ENCODE results near the gene ABCB1. TPM values are rescaled to one million over a fixed set of nuclear protein-coding genes. Genes with fewer than 3 reads are reported as not detected.
A peak's percentile ranks its signal among the peaks of the same experiment; 100 is the strongest.

The ABCB1 gene
- total and polyA plus RNA-seq, 12 donors, result 1.3 to 7.1 (median 2.7) TPM

DNA sequence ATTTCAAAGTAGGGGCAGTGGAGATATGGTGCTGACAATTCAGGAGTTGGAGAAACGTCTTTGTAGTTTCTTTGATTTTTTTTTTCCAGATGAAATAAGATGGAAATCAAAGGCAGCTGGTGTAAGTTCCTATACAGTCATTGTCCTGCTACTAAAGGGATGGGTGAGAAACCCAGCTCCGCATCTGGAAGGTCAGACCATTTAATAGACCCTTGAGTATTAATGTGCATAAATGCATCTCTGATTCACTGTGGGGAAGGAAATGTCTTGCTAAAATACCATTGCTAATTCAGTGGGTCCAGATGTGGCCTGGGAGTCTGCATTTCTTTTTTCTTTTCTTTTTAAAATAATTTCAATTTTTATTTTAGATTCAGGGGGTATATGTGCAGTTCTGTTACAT, 140.7 kb downstream of the ABCB1 start:
- Histone ChIP-seq H3K4me1 (peaks cover 0 to 9% (median 0%) of the 10 kb centered on the region in 9 donors), H3K27ac (no peak overlapping the region), H3K36me3 (peaks cover 0 to 9% (median 0%) of the 10 kb centered on the region in 9 donors), H3K4me3 (no peak overlapping the region), H3K27me3 (no peaks in the 10 kb centered on the region), H3K9me3 (no peaks in the 10 kb centered on the region)
- TF ChIP-seq, protein P1, sequence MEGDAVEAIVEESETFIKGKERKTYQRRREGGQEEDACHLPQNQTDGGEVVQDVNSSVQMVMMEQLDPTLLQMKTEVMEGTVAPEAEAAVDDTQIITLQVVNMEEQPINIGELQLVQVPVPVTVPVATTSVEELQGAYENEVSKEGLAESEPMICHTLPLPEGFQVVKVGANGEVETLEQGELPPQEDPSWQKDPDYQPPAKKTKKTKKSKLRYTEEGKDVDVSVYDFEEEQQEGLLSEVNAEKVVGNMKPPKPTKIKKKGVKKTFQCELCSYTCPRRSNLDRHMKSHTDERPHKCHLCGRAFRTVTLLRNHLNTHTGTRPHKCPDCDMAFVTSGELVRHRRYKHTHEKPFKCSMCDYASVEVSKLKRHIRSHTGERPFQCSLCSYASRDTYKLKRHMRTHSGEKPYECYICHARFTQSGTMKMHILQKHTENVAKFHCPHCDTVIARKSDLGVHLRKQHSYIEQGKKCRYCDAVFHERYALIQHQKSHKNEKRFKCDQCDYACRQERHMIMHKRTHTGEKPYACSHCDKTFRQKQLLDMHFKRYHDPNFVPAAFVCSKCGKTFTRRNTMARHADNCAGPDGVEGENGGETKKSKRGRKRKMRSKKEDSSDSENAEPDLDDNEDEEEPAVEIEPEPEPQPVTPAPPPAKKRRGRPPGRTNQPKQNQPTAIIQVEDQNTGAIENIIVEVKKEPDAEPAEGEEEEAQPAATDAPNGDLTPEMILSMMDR (IDR thresholded peaks at IDR 0.05), result no peak
- DNase-seq, result no peak
- 73 to 85% methylated on average over 2 of the region's 2 CpGs for WGBS, 2 donors
- intact Hi-C loops (cut with DNase I), result no loop called here
- no peak for ATAC-seq

- DNase-seq (no peak), ATAC-seq (no peak)
- Histone ChIP-seq H3K27me3 (no peaks in the 10 kb centered on the region), H3K9me3 (no peaks in the 10 kb centered on the region), H3K4me3 (no peak overlapping the region), H3K4me1 (peaks cover 0 to 9% (median 0%) of the 10 kb centered on the region in 9 donors), H3K27ac (no peak overlapping the region), H3K36me3 (peaks cover 0 to 9% (median 0%) of the 10 kb centered on the region in 9 donors)
- TF ChIP-seq, protein P1 (IDR thresholded peaks at IDR 0.05), result no peak
- intact Hi-C loops (cut with DNase I), result no loop called here
- WGBS, 2 donors, result 63 to 79% methylated on average over 3 of the region's 3 CpGs
Observed at GRCh38 chr7:87458148-87458547, 142.5 kb downstream of the ABCB1 start.

DNA sequence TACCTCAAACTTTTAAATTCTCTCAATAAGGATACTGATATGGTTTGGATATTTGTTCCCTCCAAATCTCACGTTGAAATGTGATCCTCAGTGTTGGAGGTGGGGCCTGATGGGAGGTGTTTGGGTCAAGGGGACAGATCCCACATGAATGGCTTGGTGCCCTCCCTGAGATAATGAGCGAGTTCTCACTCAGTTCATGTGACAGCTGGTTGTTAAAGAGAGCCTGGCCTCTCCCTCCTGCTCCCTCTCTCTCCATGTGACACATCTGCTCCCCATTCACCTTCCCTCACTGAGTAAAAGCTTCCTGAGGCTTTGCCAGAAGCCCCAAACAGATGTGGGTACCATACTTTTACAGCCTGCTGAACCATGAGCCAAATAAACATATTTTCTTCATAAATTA, 144.4 kb downstream of the ABCB1 start:
- DNase-seq, result no peak
- intact Hi-C loops (cut with DNase I), result no loop called here

More for the DNA sequence above, 144.4 kb downstream of the ABCB1 start:
- TF ChIP-seq, protein P1 (IDR thresholded peaks at IDR 0.05), result no peak
- H3K27me3 ChIP-seq, result no peaks in the 10 kb centered on the region
- peaks cover 0 to 5% (median 0%) of the 10 kb centered on the region in 9 donors for H3K36me3 ChIP-seq
- ATAC-seq, result peak in 6 of 8 donors; percentile 38 to 79 (median 56)
- WGBS, 2 donors, result 11 to 15% methylated on average over 2 of the region's 2 CpGs
- H3K4me3 ChIP-seq, result no peak overlapping the region
- no peak overlapping the region for H3K27ac ChIP-seq
- peaks cover 0 to 9% (median 0%) of the 10 kb centered on the region in 9 donors for H3K4me1 ChIP-seq
- H3K9me3 ChIP-seq, result no peaks in the 10 kb centered on the region

Other genes with a start within 250 kb of the ABCB1 start
- gene ABCB4, start 125.2 kb downstream of the ABCB1 start, total RNA-seq, result 10 to 100 TPM in 1 of 10 donors, 1 to 10 TPM in 9; 5.0 to 11.0 (median 6.8) TPM
- gene ABCB4, start 125.2 kb downstream of the ABCB1 start, polyA plus RNA-seq, result 10 to 100 TPM in 1 of 2 donors, 1 to 10 TPM in 1; 1.2 to 14.4 TPM
- gene RUNDC3B, start 27.5 kb upstream of the ABCB1 start, total RNA-seq, result 1 to 10 TPM in 4 of 10 donors, under 1 TPM in 6; 0.38 to 2.0 (median 0.87) TPM
- gene RUNDC3B, start 27.5 kb upstream of the ABCB1 start, polyA plus RNA-seq, result under 1 TPM; 0.75 to 0.95 TPM